MCF 10A (cell line): ENCODE measurements around the gene MLLT3. TPM values are rescaled to one million over a fixed set of nuclear protein-coding genes. Genes with fewer than 3 reads are reported as not detected.

ENCODE experiments used
- BruUV-seq: library from RNA; stranded (reverse); fragments of 400-500 nt; replicated peaks from 2 replicates; lab custom pipeline; 2021; lab: Mats Ljungman, UMichigan
- CTCF ChIA-PET: fragments of 300-600 bp; sonication (Branson Sonifier 250); formaldehyde crosslinking; extraction: SDS; loops from one replicate; lab custom pipeline; 2021; ENCODE audit warnings: antibody characterized with exemption, inconsistent platforms; lab: Yijun Ruan, JAX
- POLR2A ChIA-PET: fragments of 300-600, 350-650 bp; sonication (Branson Sonifier 250); formaldehyde crosslinking; extraction: SDS; loops from one replicate; lab custom pipeline; 2020; ENCODE audit warnings: antibody characterized with exemption, inconsistent platforms; lab: Yijun Ruan, JAX
- DNase-seq: peaks from one replicate; pipeline ENCODE4 v3.0.0-alpha.2; 2018; ENCODE audit not compliant: unreplicated experiment
- H3K27ac Mint-ChIP-seq: one replicate; pipeline ENCODE4 v1.8.0; 2022; ENCODE audit warnings: mild to moderate bottlenecking, low read depth, mixed read lengths; ENCODE audit not compliant: unreplicated experiment
- H3K27me3 Mint-ChIP-seq: one replicate; pipeline ENCODE4 v1.8.0; 2022; ENCODE audit warnings: mixed read lengths; ENCODE audit not compliant: insufficient read depth, unreplicated experiment
- H3K36me3 Mint-ChIP-seq: one replicate; pipeline ENCODE4 v1.8.0; 2022; ENCODE audit warnings: mild to moderate bottlenecking, moderate library complexity, mixed read lengths; ENCODE audit not compliant: insufficient read depth, unreplicated experiment
- H3K4me1 Mint-ChIP-seq: one replicate; pipeline ENCODE4 v1.8.0; 2022; ENCODE audit warnings: mixed read lengths; ENCODE audit not compliant: insufficient read depth, unreplicated experiment
- H3K4me3 Mint-ChIP-seq: one replicate; pipeline ENCODE4 v1.8.0; 2022; ENCODE audit warnings: mild to moderate bottlenecking, moderate library complexity, mixed read lengths; ENCODE audit not compliant: unreplicated experiment
- H3K9me3 Mint-ChIP-seq: one replicate; pipeline ENCODE4 v1.8.0; 2022; ENCODE audit warnings: mixed read lengths; ENCODE audit not compliant: unreplicated experiment
- CTCF ChIP-seq: fragments of 200-600 bp; IDR thresholded peaks from one replicate; pipeline ENCODE4 v1.8.0; 2022; ENCODE audit warnings: antibody characterized with exemption, mild to moderate bottlenecking; ENCODE audit not compliant: unreplicated experiment
- intact Hi-C: fragments of 100-400 bp; cut with micrococcal nuclease; formaldehyde crosslinking; loops from 2 replicates; pipeline ENCODE4 v1.14.1; 2022
- total RNA-seq: library from RNA; stranded (reverse); gene quantifications from 2 replicates; pipeline ENCODE4 v1.2.3, GENCODE V29; 2022

The MLLT3 gene
- total RNA-seq, 1 experiment from 2014 or later, result 1.2 TPM

GRCh38 chr9:20507431-20507830, 114.9 kb downstream of the MLLT3 start:
- Mint-ChIP-seq H3K36me3 (no peaks in the 10 kb centered on the region), H3K9me3 (no peaks in the 10 kb centered on the region), H3K4me1 (no peaks in the 10 kb centered on the region), H3K27me3 (peaks cover 14% of the 10 kb centered on the region), H3K27ac (no peak overlapping the region), H3K4me3 (no peak overlapping the region)
- ChIA-PET POLR2A (no interaction called here), CTCF (no interaction called here)
- no peak for DNase-seq
- no peak for TF ChIP-seq CTCF
- intact Hi-C loops, result no loop called here
- no TSS peak for BruUV-seq

GRCh38 chr9:20506099-20506900, 116.0 kb downstream of the MLLT3 start:
- Mint-ChIP-seq H3K36me3 (no peaks in the 10 kb centered on the region), H3K4me1 (no peaks in the 10 kb centered on the region), H3K4me3 (no peak overlapping the region), H3K27me3 (peaks cover 14% of the 10 kb centered on the region), H3K27ac (no peak overlapping the region), H3K9me3 (no peaks in the 10 kb centered on the region)
- intact Hi-C loops, result no loop called here
- ChIA-PET POLR2A (no interaction called here), CTCF (interaction anchor here (0.7 kb wide), 1 partner anchor 617 kb away, joined by 3 read pairs; no protein-coding TSS in a partner anchor)
- no peak for TF ChIP-seq CTCF
- no peak for DNase-seq
- BruUV-seq, result no TSS peak

- Mint-ChIP-seq H3K9me3 (no peaks in the 10 kb centered on the region), H3K4me3 (no peak overlapping the region), H3K27me3 (peaks cover 22% of the 10 kb centered on the region), H3K36me3 (no peaks in the 10 kb centered on the region), H3K4me1 (no peaks in the 10 kb centered on the region), H3K27ac (no peak overlapping the region)
- POLR2A ChIA-PET, result no interaction called here
- no TSS peak for BruUV-seq
- DNase-seq, result no peak
- no peak for TF ChIP-seq CTCF
- CTCF ChIA-PET, result no interaction called here
- intact Hi-C loops, result no loop called here
Measured at GRCh38 chr9:20505574-20505973, 116.7 kb downstream of the MLLT3 start.

- no peak for TF ChIP-seq CTCF
- no peak overlapping the region for H3K27ac Mint-ChIP-seq
- intact Hi-C loops, result no loop called here
- POLR2A ChIA-PET, result no interaction called here
- no peak for DNase-seq
- H3K9me3 Mint-ChIP-seq, result no peaks in the 10 kb centered on the region
- H3K4me3 Mint-ChIP-seq, result no peak overlapping the region
- peaks cover 27% of the 10 kb centered on the region for H3K27me3 Mint-ChIP-seq
- no peaks in the 10 kb centered on the region for H3K4me1 Mint-ChIP-seq
- CTCF ChIA-PET, result interaction anchor here (0.7 kb wide), 1 partner anchor 233 kb away, joined by 5 read pairs; no protein-coding TSS in a partner anchor
- H3K36me3 Mint-ChIP-seq, result no peaks in the 10 kb centered on the region
- no TSS peak for BruUV-seq
Measured at GRCh38 chr9:20504930-20505329, 117.4 kb downstream of the MLLT3 start.
